SU-DHL-6 (cell line): ENCODE results near the gene SAG.

ENCODE experiments used
- H2AFZ ChIP-seq: fragments of 200-600 bp; sonication (generic); 2 replicates; pipeline ENCODE4 v1.6.1; 2014; ENCODE audit warnings: low read depth, mild to moderate bottlenecking, moderate library complexity, mixed read lengths, antibody characterized with exemption, low read length; ENCODE audit not compliant: severe bottlenecking
- H3F3A ChIP-seq: fragments of 200-600 bp; shearing (Covaris generic); 2 replicates; pipeline ENCODE4 v1.6.0; 2016; ENCODE audit warnings: antibody characterized with exemption, mild to moderate bottlenecking; ENCODE audit not compliant: insufficient read depth
- H3K27ac ChIP-seq: fragments of 200-600 bp; sonication (generic); 2 replicates; pipeline ENCODE4 v1.5.1; 2016; ENCODE audit warnings: low read depth, mild to moderate bottlenecking, low read length, moderate library complexity, mixed read lengths
- H3K27me3 ChIP-seq: fragments of 200-600 bp; sonication (generic), shearing (Covaris generic); 2 replicates; pipeline ENCODE4 v1.6.0; 2014; ENCODE audit warnings: mild to moderate bottlenecking, low read length
- H3K36me3 ChIP-seq: fragments of 200-600 bp; sonication (generic); 2 replicates; pipeline ENCODE4 v1.6.1; 2014; ENCODE audit warnings: mild to moderate bottlenecking, low read length, mixed read lengths
- H3K4me2 ChIP-seq: fragments of 300-600, 200-600 bp; shearing (Covaris generic), sonication (generic); 2 replicates; pipeline ENCODE4 v1.6.0; 2014; ENCODE audit warnings: low read length, low read depth, mild to moderate bottlenecking; ENCODE audit not compliant: poor library complexity, severe bottlenecking
- H3K4me3 ChIP-seq: fragments of 200-600 bp; sonication (generic); 2 replicates; pipeline ENCODE4 v1.5.1; 2014; ENCODE audit warnings: antibody characterized with exemption, low read length, mild to moderate bottlenecking, mixed read lengths; ENCODE audit not compliant: insufficient read depth, poor library complexity, severe bottlenecking
- H3K79me2 ChIP-seq: fragments of 200-600 bp; sonication (generic); 2 replicates; pipeline ENCODE4 v1.6.1; 2014; ENCODE audit warnings: mild to moderate bottlenecking, low read length, moderate library complexity; ENCODE audit not compliant: insufficient read depth
- H3K9ac ChIP-seq: fragments of 200-600 bp; sonication (generic); 2 replicates; pipeline ENCODE4 v1.7.0; 2014; ENCODE audit warnings: mild to moderate bottlenecking, low read length
- H3K9me2 ChIP-seq: fragments of 200-600 bp; sonication (generic); replicated peaks from 2 replicates; pipeline ENCODE4 v1.6.1; 2014; ENCODE audit warnings: low read length; ENCODE audit not compliant: insufficient read depth
- H3K9me3 ChIP-seq: fragments of 200-600 bp; sonication (generic); 2 replicates; pipeline ENCODE4 v1.6.1; 2014; ENCODE audit warnings: low read length, mixed read lengths; ENCODE audit not compliant: insufficient read depth
- H4K20me1 ChIP-seq: fragments of 200-600 bp; sonication (generic); 2 replicates; pipeline ENCODE4 v1.6.1; 2014; ENCODE audit warnings: low read depth, mild to moderate bottlenecking, antibody characterized with exemption, low read length, moderate library complexity, mixed read lengths
- CTCF ChIP-seq: fragments of 200-600 bp; sonication (generic); IDR thresholded peaks from one replicate; pipeline ENCODE4 v1.5.1; 2017; ENCODE audit warnings: antibody characterized with exemption, mild to moderate bottlenecking, low read length, moderate library complexity; ENCODE audit not compliant: insufficient read depth, poor library complexity, severe bottlenecking
- EZH2phosphoT487 ChIP-seq: fragments of 200-600 bp; sonication (generic), shearing (Covaris generic); conservative IDR thresholded peaks from 2 replicates; pipeline ENCODE4 v1.6.1; 2018; ENCODE audit warnings: mild to moderate bottlenecking, antibody characterized with exemption, low read length, moderate library complexity, mixed read lengths

Gene SAG

GRCh38 chr2:233343171-233343705 lies 35.6 kb downstream of the SAG start:
- Histone ChIP-seq H4K20me1 (no peaks in the 10 kb centered on the region), H3K9ac (no peak overlapping the region), H3K9me3 (no peaks in the 10 kb centered on the region), H2AFZ (no peak overlapping the region), H3K27ac (no peak overlapping the region), H3F3A (no peaks in the 10 kb centered on the region), H3K27me3 (no peaks in the 10 kb centered on the region), H3K4me2 (no peak overlapping the region), H3K36me3 (no peaks in the 10 kb centered on the region), H3K79me2 (no peaks in the 10 kb centered on the region), H3K4me3 (no peak overlapping the region), H3K9me2 (no peaks in the 10 kb centered on the region)
- TF ChIP-seq CTCF, result no peak
- TF ChIP-seq EZH2phosphoT487, result no peak

GRCh38 chr2:233346376-233346775 lies 38.8 kb downstream of the SAG start:
- no peaks in the 10 kb centered on the region for H3K36me3 ChIP-seq
- no peak overlapping the region for H3K4me2 ChIP-seq
- H4K20me1 ChIP-seq, result no peaks in the 10 kb centered on the region
- H3F3A ChIP-seq, result no peaks in the 10 kb centered on the region
- no peak overlapping the region for H2AFZ ChIP-seq
- TF ChIP-seq EZH2phosphoT487, result no peak
- no peak for TF ChIP-seq CTCF
- no peaks in the 10 kb centered on the region for H3K9me2 ChIP-seq
- no peaks in the 10 kb centered on the region for H3K27me3 ChIP-seq
- no peaks in the 10 kb centered on the region for H3K79me2 ChIP-seq
- no peaks in the 10 kb centered on the region for H3K9me3 ChIP-seq
- H3K27ac ChIP-seq, result no peak overlapping the region
- no peak overlapping the region for H3K9ac ChIP-seq
- no peak overlapping the region for H3K4me3 ChIP-seq

- H3K36me3 ChIP-seq, result no peaks in the 10 kb centered on the region
- H3K9ac ChIP-seq, result no peak overlapping the region
- H3K9me3 ChIP-seq, result no peaks in the 10 kb centered on the region
- H3K4me2 ChIP-seq, result no peak overlapping the region
- no peaks in the 10 kb centered on the region for H3K79me2 ChIP-seq
- no peak overlapping the region for H3K27ac ChIP-seq
- H3K4me3 ChIP-seq, result no peak overlapping the region
- no peaks in the 10 kb centered on the region for H3F3A ChIP-seq
- H4K20me1 ChIP-seq, result no peaks in the 10 kb centered on the region
- H3K9me2 ChIP-seq, result no peaks in the 10 kb centered on the region
- TF ChIP-seq EZH2phosphoT487, result no peak
- no peak for TF ChIP-seq CTCF
- H2AFZ ChIP-seq, result no peak overlapping the region
- H3K27me3 ChIP-seq, result no peaks in the 10 kb centered on the region
Observed at GRCh38 chr2:233346930-233347329, 39.3 kb downstream of the SAG start.
